ENCODE data around the gene ERICH6B. TPM values are rescaled to one million over a fixed set of nuclear protein-coding genes. Genes with fewer than 3 reads are reported as not detected.

The ERICH6B gene
- total and polyA plus RNA-seq, 10 of the 15 experiments (the other 5 are each of a cell fraction or from before 2014, with no cell fraction given), result 0.27 to 0.75 (median 0.33) TPM; not detected in 7

- TF ChIP-seq ZBTB40 (IDR thresholded peaks at IDR 0.05; ENCODE audit: borderline replicate concordance), result no peak
Measured at GRCh38 chr13:45628094-45628493, 12.6 kb upstream of the ERICH6B start (continued).

- in situ Hi-C loops (cut with MboI) (no loop called here), intact Hi-C loops (cut with micrococcal nuclease; ENCODE audit: unreplicated experiment) (loop anchor here (5.0 kb wide), 1 partner anchor 500 kb away; no protein-coding TSS in a partner anchor)
- POLR2A ChIA-PET, result no interaction called here
- H4K20me1 ChIP-seq (ENCODE audit: control insufficient read depth, insufficient read depth), result no peaks in the 10 kb centered on the region
- CTCF ChIA-PET, result interaction anchor here (1.7 to 10.6 kb wide), 3 partner anchors 57 to 101 kb away, joined by 5 to 361 read pairs (median 5); no protein-coding TSS in a partner anchor
- 95% methylated on average over 1 of the region's 1 CpG for WGBS (ENCODE audit: insufficient coverage, insufficient replicate concordance, low lambda C conversion rate, missing lambda C conversion rate)
- DNase-seq (ENCODE audit: low read depth, low spot score) (no peak), FAIRE-seq (no peak), ATAC-seq (no peak)
- H3K4me2 ChIP-seq (ENCODE audit: control insufficient read depth, insufficient read depth), result no peak overlapping the region
- H3K36me3 ChIP-seq (ENCODE audit: control insufficient read depth in 2 of 2, insufficient read depth in 2 of 2, low read length in 1 of 2), result no peaks in the 10 kb centered on the region
- H3K4me1 ChIP-seq (ENCODE audit: control insufficient read depth, insufficient read depth, low read length), result peaks cover 5% of the 10 kb centered on the region
- H3K9me3 ChIP-seq (replicated peaks; ENCODE audit: control insufficient read depth, insufficient read depth, low read length), result no peaks in the 10 kb centered on the region
- SMC1A ChIA-PET (ENCODE audit: uncharacterized antibody, unreplicated experiment), result interaction anchor here (0.6 to 12.7 kb wide), 9 partner anchors 14 to 164 kb away, joined by 3 to 233 read pairs (median 4); no protein-coding TSS in a partner anchor
- BruUV-seq (replicated peaks), result no TSS peak
- no peak overlapping the region for H3K9ac ChIP-seq (ENCODE audit: control insufficient read depth, insufficient read depth, low read length)
- no peaks in the 10 kb centered on the region for H3K79me2 ChIP-seq (ENCODE audit: control insufficient read depth, insufficient read depth, low read length)
- H3K27ac ChIP-seq (ENCODE audit: control insufficient read depth, insufficient read depth), result no peak overlapping the region
- H3K4me3 ChIP-seq, result no peak overlapping the region
- no peak overlapping the region for H2AFZ ChIP-seq (ENCODE audit: control insufficient read depth, low read depth, low read length)
- RAD21 ChIA-PET (ENCODE audit: unreplicated experiment), result interaction anchor here (1.1 to 8.8 kb wide), 4 partner anchors 57 to 101 kb away, joined by 4 to 108 read pairs (median 6); no protein-coding TSS in a partner anchor
- no peaks in the 10 kb centered on the region for H3K27me3 ChIP-seq (replicated peaks in 1 of 2; ENCODE audit: control insufficient read depth in 2 of 2, insufficient read depth in 2 of 2, low read length in 1 of 2)
- TF ChIP-seq ZNF687 (IDR thresholded peaks at IDR 0.05) (no peak), RBBP5 (conservative IDR thresholded peaks at IDR 0.05) (no peak), EP300 (IDR thresholded peaks at IDR 0.05; ENCODE audit: borderline replicate concordance in 1 of 2, control insufficient read depth in 1 of 2, low read depth in 2 of 2, low read length in 2 of 2) (no peak), CBFB (IDR thresholded peaks at IDR 0.05; ENCODE audit: low read depth) (no peak), MLLT1 (IDR thresholded peaks at IDR 0.05) (no peak), HCFC1 (IDR thresholded peaks at IDR 0.05; ENCODE audit: low read length) (no peak), MEF2B (IDR thresholded peaks at IDR 0.05; ENCODE audit: partially characterized antibody, poor library complexity, severe bottlenecking) (no peak), POLR2AphosphoS5 (IDR thresholded peaks at IDR 0.05; ENCODE audit: low read length) (no peak), CHD1 (IDR thresholded peaks at IDR 0.05; ENCODE audit: low read depth, low read length) (no peak), EED (IDR thresholded peaks at IDR 0.05; ENCODE audit: low read depth) (no peak)
Measured at GRCh38 chr13:45627656-45628055, 12.1 kb upstream of the ERICH6B start.
